NCI-H146 treated with DMSO at 0.1 percent for 48 hours (cell line): ENCODE results near the gene INSIG1.

Experiments used
- DNase-seq: peaks from one replicate; lab custom pipeline; 2025; ENCODE audit not compliant: unreplicated experiment; lab: John Stamatoyannopoulos, UW

INSIG1 gene

DNA sequence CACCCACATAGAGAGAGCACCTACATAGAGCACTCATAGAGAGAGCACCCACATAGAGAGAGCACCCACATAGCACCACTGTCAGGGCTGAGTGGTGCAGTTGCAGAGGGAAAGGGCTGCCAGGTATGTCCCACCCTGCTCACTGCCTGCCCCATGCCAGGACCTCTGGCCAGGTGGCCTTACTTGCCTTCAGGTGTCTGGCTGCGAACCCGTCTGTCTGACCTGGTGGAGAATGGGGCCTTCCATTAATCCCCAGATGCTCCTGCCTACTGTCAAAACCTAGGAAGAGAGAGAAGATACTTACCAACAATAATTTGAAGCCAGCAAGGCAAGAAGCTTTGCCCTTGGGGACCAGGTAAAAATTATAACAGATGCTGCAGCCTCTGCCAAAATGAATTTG is 51.1 kb downstream of the INSIG1 start:
- no peak for DNase-seq

DNA sequence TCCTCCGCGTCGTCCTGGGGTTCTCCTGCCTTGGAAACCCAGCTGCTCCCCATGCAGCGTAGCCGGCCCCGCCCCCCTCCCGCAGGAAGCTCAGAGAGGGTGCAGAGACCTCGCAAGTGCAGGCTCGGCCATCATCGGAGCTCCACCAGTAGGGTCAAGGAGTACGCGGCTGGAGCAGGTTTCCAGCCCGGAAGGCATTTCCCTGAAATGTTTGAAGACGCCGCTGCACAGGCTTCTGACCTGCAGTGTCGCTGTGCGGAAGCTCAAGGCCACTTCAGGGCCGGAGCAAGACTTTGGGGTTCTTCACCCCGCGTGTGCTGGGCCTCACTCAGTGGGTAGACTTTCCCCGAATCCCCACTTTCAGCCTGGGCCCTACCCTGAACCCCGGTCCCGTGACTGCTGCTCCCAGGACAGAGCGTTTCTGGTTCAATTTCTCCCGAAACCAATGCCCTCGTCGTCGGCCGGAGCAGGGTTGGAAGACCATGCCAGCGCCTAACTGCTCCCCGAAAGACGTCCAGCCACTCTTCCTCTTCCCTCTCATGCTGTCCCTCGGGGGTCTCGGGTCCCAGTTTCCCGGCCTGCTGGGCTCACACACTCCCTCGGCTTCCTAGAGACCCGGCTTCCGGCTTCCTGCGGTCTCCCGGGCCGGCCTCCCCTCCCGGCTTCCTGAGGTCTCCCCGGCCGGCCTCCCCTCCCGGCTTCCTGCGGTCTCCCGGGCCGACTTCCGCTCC is 52.1 kb downstream of the INSIG1 start:
- DNase-seq: no peak

DNA sequence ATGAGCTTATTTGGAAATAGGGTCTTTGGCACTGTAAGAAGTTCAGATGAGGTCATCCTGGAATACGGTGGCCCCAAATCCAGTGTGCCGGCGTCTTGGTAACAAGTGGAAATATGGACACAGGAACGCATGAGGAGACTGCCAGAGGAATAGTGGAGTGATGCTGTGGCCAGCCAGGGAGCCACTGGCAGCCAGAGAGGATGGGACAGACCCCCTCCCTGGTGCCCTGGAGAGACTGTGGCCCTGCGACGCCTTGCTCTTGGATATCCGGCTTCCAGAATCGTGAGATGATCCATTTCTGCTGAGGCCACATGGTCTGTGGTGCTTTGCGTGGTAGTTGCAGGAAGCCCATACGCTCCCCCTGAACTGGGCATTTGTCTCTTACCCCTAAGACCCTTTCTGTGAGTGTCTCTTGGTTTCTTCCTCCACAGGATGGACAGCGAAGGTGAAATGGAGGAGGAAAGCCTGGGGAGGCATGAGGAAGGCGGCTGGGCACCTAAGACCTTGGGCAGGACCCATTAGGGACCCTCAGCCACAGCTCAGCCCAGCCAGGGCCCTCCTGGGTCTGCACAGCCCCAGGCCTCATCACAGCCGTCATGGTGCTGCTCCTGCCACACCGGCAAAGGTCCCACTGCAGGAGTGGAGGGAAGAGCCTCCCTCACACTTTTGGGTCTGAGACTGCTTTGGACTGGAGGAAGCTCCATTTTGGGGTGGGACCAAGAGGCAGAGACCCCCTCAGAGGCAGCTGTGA is 53.6 kb downstream of the INSIG1 start:
- no peak for DNase-seq

DNA sequence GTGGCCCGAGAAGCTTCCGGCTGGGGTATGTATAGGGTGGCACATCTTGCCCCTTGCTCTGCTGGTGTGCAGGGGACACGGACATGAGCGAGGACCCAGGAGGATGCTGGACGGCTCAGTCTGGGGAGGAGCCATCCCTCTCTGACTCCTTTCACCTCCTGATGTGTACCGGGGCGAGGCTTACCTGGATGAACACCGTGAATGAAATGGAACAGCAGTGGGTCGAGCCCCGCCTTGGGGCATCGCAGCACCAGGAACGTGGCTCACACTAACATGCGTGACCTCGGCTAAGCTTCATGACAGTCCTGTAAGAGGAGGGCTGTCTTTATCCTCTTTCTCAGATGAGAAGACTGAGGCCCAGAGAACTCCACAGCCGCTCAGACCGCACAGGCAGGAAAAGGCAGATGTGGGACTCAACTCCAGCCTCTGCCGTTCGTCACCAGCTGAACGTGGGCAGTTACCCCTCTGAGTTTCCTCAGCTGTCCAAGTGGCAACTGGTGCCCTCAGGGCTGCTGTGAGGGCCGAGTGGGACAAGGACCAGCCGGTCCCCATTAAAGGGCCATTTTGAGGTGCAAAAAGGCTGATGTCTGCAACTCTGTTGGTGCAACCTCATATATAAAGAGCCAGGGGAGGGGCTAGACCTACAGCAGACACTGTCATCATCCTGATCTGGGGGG is 54.5 kb downstream of the INSIG1 start:
- DNase-seq: no peak

DNA sequence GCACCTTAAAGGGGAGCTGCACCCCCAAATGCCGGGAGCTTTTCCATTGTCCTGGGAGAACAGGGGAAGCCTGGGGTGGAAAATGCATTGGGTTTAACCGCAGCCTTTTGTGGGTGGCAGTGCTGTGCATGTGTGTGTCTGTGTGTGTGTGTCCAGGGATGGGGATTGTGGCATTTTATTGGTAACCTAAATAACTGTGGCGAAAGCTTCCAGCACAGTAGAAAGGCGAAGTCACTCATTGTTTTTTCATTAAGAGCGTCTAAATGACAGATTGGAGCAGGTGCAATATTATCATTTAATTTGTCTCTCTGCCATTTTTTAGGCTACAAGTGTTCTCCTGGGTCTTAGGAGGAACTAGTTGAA is 55.1 kb downstream of the INSIG1 start:
- DNase-seq: no peak

DNA sequence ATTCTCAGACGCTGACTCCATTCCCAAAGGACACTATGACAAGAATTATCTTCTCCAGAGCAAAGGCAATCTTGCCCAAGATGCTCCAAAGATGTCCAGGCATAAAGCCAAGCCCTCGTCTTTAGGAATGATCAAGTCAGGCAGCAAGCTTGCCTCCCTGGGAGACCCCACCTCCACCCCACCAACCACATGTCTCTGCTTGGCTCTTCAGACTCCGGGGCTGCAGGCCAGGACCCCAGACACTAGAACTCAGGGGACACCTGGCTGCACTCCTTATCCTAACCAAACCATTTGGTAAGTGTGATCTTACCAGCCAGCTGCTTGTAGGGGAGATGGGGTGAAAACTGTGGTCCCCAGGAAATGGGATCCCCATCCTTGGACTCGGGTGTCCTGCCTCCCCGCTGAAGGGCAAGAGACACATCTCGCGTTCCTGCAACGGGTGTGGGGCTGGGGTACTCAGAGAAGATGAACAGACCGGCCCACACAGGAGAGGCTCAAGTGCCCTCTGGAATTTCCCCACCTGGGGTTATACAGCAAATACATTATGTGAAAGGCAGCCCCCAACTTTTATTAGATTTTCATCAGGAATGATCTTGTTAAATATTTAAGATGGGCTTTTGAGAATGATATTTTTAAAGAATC is 55.7 kb downstream of the INSIG1 start:
- DNase-seq: no peak

DNA sequence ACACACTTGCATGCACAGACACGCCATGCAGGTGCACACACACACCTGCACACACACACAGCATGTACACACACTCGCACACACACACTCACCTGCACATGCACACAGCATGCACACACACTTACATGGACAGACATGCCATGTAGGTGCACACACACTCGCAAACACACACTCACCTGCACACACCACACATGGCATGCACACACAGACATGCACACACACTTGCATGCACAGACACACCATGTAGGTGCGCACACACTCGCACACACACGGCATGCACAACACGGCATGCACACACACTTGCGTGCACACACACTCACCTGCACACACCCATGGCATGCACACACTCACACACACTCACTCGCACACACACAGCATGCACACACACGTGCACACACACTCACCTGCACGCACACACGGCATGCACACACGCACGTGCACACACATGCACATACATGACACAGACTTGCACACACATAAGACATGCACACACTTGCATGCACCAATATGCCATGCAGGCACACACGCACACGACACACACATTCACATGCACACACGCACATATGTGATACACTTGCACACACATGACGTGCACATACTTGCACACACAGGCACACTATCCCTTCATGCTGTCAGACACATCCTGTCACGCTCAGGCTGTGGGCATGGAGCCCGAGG is 56.8 kb downstream of the INSIG1 start:
- DNase-seq: no peak

DNA sequence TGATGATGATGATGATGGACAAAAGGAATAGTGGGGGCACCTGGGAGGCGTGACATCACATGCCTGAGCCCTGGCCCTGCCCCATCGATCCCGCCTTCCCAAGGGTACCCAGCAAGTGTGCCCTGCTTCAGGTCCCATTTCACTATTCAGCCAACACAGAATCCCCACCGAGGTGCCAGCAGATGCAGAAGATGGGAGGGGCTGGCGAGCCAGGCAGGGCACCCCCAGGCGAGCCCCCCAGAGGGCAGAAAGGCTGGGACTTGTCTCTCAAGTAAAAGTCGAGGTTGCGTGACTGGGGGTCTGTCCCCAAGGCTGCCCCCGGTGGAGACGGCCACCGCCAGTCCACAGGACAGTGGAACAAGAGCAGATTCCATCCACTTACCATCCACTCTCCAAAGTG is 57.5 kb downstream of the INSIG1 start:
- no peak for DNase-seq

DNA sequence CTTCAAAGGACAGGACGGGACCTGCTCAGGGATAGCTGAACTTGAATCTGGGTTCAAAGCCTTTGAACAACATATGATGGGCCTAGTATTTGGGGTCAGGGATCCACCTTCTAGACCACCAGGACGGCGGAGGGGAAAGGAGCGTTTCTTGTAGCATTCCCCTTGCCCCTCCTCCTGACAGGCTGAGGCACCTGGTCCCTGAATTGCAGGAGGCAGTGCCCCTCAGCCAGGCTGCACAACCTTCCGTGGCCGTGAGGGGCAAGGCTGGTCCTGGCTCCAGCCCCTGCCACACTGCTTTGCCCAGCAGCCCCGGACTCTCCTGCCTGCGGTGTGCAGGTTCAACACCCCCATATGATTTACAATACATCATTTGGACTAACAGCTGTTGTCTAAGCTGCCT is 58.1 kb downstream of the INSIG1 start:
- DNase-seq: no peak

DNA sequence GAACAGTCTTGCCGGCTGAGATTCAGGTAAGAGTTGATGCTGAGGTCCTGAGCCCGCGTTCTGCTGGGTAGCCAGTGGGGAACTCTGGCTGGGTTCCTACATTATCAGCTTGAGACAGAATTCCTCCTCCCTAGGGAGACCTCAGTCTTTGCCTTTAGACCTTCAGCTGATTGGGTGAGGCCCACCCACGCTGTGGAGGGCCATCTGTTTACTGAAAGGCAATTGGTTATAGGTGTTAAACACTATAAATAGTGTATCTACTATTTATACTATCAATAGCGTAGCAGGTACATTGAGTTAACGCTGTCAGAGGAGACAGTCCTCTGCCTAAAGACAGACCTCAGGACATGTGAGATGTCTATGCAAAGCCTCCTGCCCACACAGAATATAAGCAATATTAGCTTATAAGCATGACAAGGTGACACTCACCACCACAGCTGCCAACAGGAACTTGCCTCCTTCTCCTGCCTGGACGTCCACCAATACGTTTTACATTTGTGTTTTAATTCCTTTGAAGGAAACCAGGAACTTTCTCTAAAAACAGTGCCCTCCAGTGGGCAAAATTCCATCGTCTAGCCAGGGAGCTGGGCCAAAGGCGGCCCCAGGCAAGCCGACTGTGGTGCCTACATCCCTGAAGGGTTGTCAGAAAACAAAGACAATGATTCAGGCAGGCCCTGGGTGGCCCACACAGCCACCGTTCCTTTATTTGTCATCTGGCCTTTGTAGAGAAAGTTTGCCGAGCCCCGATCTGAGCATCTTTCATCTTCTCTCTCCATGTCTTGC is 58.8 kb downstream of the INSIG1 start:
- DNase-seq: no peak

DNA sequence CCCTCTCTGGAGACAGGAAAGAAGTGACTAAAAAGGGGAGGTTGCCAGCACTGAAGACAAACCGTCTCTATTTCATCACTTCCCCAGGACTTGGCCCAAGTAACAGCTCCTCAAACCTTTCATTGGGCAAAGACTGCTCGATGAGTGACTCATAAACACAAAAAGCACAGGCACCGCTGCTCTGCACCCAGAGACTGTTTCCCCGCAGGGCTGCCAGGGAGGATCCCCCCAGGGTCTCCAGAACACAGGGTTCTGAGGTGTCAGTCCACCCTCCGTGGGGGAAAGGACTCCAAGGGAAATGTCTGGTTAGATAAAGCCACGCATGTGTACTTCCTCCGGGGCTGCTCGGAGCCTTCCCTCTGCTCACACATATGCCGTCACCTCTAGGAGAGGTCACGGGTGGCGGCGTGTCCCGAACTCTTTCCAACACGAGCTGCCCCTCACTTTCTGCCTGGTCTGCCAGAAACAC is 59.9 kb downstream of the INSIG1 start:
- no peak for DNase-seq

DNA sequence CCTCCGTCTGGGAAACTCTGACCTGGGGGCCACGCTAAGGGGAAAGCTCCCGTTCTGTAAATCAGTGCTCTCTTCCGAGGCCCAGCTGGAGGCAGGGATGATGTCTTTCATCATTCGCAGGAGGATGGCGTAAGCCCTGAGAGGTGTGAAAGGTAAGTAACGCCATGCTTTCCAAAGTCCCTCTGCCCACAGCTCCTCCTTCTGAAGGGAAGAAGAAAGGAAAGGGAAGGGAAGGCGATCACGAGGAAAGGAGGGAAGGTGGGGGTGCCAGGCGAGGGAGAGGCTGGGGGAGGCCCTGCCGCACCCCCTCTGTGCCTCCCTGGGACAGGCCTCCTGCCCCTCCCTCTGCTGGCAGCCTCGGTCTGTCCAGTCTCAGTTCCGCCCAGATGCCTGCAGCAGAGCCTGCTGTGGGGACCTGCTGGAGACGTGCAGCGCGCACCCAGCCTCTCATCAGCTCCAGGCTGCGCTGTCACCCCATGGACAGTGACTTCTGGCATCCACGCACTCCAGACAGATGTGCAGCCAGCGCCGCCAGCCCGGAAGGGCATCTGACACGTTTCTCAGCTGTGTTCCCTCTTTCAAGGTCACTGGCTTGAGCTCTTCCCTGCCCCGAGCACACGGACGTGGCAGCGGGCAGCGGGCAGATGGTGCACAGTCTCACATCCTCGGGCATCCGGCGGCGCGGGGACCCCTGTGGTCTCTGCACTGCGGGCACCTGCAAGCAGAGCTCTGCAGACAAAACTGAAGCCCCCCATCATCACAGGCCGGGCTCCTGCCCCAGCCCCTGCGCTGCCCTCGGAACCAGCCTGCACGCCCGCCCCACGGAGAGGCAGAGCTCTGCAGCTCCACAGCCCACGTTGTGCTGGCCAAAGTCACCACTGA is 60.6 kb downstream of the INSIG1 start:
- DNase-seq: no peak

DNA sequence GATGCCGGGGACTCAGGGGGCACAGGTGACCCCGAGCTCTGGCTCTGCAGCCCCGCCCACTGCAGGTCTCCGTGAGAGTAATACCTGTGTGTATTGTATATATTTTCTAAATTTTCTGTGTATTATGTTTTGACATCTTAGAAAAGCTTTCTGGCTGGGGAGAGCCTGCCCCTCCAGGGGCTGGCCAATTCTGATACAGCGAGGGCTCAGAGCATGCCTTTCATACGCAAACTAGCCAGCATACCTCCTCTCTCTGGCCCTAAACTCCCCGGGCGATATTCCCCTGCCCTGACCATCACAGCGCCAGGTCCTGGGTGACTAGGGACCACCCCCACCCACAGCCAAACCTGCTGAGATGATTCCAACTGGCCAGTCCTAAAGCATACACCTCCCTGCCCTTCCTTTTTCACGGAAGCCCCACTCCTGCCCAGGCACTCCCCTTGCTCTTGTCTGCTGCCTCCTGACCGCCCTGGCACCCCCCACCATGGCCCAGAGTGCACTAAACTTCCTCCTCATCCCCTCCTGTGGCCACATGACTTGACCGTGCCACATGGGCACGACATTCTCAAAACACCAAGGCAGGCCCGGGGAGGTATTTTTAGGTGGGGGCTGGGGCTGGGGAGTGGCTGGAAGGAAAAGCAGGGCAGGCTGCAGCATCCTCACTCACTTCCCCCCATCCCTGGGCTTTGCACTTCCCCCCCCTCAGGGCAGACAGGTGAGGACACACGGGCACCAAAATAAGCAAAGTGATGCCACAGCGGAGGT is 61.5 kb downstream of the INSIG1 start:
- DNase-seq: no peak
